Retinal pigment epithelial cell (primary cell): ENCODE measurements around the gene ME1.
"Not testable (repeated sequence)": the region's sequence is repeated elsewhere in the genome, so short reads cannot be mapped to it uniquely, and the experiment has no call there.

Experiments
- DNase-seq: peaks from one replicate; pipeline ENCODE4 v3.0.0-alpha.2; 2010; ENCODE audit warnings: low read depth
- H3K4me3 ChIP-seq: 2 replicates; pipeline ENCODE4 v1.5.1; 2011; ENCODE audit warnings: mild to moderate bottlenecking, low read length, control low read depth, moderate library complexity
- TF ChIP-seq, protein P1 (sequence below): conservative IDR thresholded peaks from 2 replicates; pipeline ENCODE4 v1.5.1; 2011; ENCODE audit warnings: low read depth, low read length, control low read depth, inconsistent platforms

ME1 gene

DNA sequence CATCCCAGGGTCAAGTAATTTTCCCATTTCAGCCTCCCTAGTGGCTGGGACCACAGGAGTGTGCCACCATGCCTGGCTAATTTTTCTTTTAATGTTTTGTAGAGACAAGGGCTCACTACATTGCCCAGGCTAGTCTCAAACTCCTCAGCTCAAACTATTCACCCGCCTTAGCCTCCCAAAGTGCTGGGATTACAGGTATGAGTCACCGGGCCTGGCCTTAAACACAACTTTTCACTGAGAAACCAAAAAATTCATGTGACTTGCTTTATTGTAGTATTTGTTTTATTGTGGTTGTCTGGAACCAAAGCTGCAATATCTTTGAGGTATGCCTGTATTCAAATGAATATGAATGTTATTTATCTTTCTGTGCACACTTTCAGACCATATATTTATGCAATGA is 165.5 kb downstream of the ME1 start:
- TF ChIP-seq, protein P1, sequence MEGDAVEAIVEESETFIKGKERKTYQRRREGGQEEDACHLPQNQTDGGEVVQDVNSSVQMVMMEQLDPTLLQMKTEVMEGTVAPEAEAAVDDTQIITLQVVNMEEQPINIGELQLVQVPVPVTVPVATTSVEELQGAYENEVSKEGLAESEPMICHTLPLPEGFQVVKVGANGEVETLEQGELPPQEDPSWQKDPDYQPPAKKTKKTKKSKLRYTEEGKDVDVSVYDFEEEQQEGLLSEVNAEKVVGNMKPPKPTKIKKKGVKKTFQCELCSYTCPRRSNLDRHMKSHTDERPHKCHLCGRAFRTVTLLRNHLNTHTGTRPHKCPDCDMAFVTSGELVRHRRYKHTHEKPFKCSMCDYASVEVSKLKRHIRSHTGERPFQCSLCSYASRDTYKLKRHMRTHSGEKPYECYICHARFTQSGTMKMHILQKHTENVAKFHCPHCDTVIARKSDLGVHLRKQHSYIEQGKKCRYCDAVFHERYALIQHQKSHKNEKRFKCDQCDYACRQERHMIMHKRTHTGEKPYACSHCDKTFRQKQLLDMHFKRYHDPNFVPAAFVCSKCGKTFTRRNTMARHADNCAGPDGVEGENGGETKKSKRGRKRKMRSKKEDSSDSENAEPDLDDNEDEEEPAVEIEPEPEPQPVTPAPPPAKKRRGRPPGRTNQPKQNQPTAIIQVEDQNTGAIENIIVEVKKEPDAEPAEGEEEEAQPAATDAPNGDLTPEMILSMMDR: no peak
- DNase-seq: peak; percentile 31
- no peak overlapping the region for H3K4me3 ChIP-seq

DNA sequence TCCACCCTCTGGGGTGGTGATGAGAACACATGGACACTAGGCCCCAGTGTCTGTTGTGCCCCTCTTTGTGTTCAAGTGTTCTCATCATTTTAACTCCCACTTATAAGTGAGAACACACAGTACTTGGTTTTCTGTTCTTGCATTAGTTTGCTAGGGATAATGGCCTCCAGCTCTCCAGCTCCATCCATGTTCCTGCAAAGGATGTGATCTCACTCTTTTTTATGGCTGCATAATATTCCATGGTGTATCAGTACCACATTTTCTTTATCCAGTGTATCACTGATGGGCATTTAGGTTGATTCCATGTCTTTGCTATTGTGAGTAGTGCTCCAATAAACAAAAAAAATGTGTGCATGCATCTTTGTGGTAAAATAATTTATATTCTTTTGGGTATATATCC is 170.3 kb downstream of the ME1 start:
- TF ChIP-seq, protein P1: no peak
- no peak overlapping the region for H3K4me3 ChIP-seq
- DNase-seq: no peak

DNA sequence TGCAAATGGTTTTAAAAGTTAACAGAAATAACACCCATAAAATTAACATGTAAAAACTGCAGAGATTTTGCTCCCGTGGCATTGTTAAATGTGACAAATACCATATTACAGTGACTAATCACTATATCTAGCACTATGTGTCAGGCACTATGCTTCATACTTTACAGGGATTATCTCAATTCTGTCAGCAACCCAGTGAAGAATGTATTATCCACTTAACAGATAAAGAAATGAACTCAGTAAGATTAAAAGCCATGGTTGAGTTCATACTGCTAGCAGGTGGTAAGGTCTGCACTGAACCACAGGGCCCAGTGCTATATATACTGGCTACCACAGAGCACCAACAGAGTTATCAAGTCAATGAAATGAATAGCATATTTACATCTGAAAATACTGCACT is 172.3 kb downstream of the ME1 start:
- H3K4me3 ChIP-seq: no peak overlapping the region
- peak; percentile 85 for DNase-seq
- TF ChIP-seq, protein P1: no peak

DNA sequence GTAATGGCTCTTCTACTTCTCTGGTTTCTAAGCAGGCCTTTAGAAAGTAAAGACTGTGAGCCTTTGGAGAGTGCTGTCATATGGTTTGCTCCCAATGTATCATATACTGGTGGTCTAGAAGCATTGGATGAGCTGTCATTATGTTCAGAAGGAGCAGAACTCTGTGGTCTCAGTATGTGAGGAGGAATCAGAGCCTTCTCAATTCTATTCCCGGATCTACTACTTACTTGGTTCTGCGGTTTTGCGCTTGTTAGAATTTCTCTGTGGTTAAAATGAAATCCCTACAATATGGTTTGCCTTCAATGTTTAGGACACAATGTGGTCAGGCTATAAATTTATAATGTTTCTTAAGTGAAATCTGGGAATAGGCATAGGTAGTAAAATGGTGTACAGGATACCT is 173.1 kb downstream of the ME1 start:
- DNase-seq: no peak

DNA sequence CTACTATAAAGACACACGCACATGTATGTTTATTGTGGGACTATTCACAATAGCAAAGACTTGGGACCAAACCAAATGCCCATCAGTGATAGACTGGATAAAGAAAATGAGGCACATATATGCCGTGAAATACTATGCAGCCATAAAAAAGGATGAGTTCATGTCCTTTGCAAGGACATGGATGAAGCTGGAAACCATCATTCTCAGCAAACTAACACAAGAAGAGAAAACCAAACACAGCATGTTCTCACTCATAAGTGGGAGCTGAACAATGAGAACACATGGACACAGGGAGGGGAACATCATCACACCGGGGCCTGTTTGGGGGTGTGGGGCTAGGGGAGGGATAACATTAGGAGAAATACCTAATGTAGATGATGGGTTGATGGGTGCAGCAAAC is 174.1 kb downstream of the ME1 start:
- not testable (repeated sequence) for H3K4me3 ChIP-seq, DNase-seq

More for the DNA sequence above, 173.1 kb downstream of the ME1 start:
- TF ChIP-seq, protein P1: no peak
- H3K4me3 ChIP-seq: no peak overlapping the region

DNA sequence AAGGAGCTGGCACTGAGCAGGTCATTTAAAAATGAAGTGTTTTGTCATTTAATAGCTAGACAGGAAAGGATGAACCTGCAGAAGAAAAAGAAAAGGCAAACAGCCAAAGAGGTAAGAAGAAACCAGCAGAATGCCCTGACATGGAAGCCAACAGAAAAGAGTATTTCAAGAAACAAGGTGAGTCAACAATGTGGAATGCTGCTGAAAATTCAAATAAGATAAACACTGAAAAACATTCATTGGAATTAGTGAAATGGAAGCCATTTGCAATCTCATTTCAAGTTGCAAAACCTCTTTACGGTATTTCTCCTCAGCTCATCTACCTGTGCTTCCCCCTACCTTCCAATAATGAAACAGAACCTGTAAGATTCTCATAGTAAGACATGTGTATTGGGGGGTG is 178.1 kb downstream of the ME1 start:
- TF ChIP-seq, protein P1: no peak
- DNase-seq: peak; percentile 48
- H3K4me3 ChIP-seq: no peak overlapping the region

DNA sequence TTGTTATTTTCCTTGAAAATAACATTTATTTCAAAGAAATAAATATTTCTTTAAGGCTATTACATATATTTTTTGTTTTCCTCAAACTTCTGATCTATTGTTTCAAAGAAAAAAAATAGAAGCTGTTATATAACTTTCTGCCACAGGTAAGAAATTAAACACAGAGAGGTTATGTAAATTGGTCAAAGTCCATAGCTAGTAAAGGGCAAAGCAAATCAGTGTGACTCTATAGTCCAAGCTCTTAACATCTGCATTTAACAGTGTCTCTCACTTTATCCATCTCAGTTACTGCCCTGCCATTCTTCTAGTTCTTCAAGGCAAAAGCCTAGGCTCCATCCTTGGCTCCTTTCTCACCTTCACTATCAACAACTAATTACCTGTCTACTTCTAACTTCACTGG is 180.6 kb downstream of the ME1 start:
- TF ChIP-seq, protein P1: no peak
- DNase-seq: no peak
- H3K4me3 ChIP-seq: no peak overlapping the region

DNA sequence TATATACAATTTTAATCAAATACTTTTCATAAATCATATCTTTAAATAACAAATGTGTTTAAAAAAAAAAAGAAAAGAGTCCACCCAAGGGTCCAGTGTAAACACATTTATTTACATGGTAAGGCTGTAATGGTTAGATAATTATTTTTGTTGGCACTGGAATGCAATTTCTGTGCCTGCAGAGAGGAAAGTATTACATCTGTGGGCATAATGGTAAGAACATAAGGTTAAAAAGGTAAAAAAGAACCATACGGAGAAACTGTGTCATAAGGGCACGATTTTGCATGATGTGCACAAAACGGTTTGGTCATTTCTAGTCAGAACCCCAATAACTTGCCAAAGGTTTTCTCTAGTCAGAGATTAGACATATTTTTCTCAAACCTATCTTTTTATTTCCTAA is 183.4 kb downstream of the ME1 start:
- DNase-seq: no peak
- TF ChIP-seq, protein P1: no peak
- no peak overlapping the region for H3K4me3 ChIP-seq
